ENCODE measurements around the gene ARL1. TPM values are rescaled to one million over a fixed set of nuclear protein-coding genes. Genes with fewer than 3 reads are reported as not detected.

Gene ARL1
- total and polyA plus RNA-seq, 2 of the 4 experiments (the other 2 are of a cell fraction): 124 to 163 TPM

DNA sequence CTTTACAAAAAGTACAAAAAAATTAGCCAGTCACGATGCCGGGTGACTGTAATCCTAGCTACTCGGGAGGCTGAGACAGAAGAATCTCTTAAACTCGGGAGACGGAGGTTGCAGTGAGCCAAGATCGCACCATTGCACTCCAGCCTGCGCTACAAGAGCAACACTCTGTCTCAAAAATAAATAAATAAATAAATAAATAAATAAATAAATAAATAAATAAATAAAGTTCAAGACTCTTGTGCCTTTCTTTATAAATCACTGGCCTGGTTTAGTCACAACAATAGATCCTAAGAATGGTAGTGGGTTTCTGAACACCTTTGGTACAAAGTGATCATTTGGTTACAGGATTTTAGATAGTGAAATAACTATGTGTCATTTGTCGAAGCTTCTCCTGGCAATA lies 46.1 kb downstream of the ARL1 start:
- H2BK5ac ChIP-seq (ENCODE audit: low read depth, low read length, poor library complexity, severe bottlenecking): no peak overlapping the region
- peaks cover 9% of the 10 kb centered on the region for H3K36me3 ChIP-seq (ENCODE audit: control insufficient read depth, insufficient read depth, low read length)
- dilution Hi-C loops (cut with HindIII; ENCODE audit: low sequenced_read_pairs, unreplicated experiment) (no loop called here), intact Hi-C loops (cut with micrococcal nuclease) (no loop called here), in situ Hi-C loops (cut with MboI; ENCODE audit: low sequenced_read_pairs) (no loop called here)
- no peak for ATAC-seq (ENCODE audit: low read depth)
- no peak overlapping the region for H3K4ac ChIP-seq (ENCODE audit: low read depth, low read length)
- no peak overlapping the region for H3K4me3 ChIP-seq (ENCODE audit: insufficient read depth, low read depth, low read length)
- H3K56ac ChIP-seq (ENCODE audit: extremely low read depth, insufficient read depth, low read length): no peak overlapping the region
- H3K18ac ChIP-seq (ENCODE audit: low read depth, low read length): no peak overlapping the region
- no peak overlapping the region for H2AK5ac ChIP-seq (ENCODE audit: low read depth, low read length)
- H2BK15ac ChIP-seq (ENCODE audit: low read depth, low read length): no peak overlapping the region
- ChIA-PET POLR2A (ENCODE audit: unreplicated experiment) (no interaction called here), CTCF (no interaction called here)
- H4K5ac ChIP-seq (ENCODE audit: low read depth, low read length): no peak overlapping the region
- TF ChIP-seq MXI1 (IDR thresholded peaks at IDR 0.05; ENCODE audit: borderline replicate concordance, low read depth, low read length): no peak
- WGBS, 2 experiments (ENCODE audit: extremely low coverage in 2 of 2, insufficient read length in 1 of 2): no CpG with 5 or more reads among the region's 8 CpGs
- H2AFZ ChIP-seq (replicated peaks; ENCODE audit: low read length, poor library complexity): no peak overlapping the region
- H3K27me3 ChIP-seq (ENCODE audit: control insufficient read depth, insufficient read depth, low read length): no peaks in the 10 kb centered on the region
- H3K9me1 ChIP-seq (ENCODE audit: insufficient read depth, low read length): no peaks in the 10 kb centered on the region
- no peak overlapping the region for H4K91ac ChIP-seq (ENCODE audit: insufficient read depth, low read depth, low read length)
- H3K79me1 ChIP-seq (ENCODE audit: low read depth in 1 of 2, low read length in 2 of 2): no peaks in the 10 kb centered on the region; a peak in 1 of 4 replicates
- no peak overlapping the region for H3K4me2 ChIP-seq (ENCODE audit: low read depth, low read length)
- H3K9ac ChIP-seq (ENCODE audit: low read depth, low read length): no peak overlapping the region
- H2BK120ac ChIP-seq (ENCODE audit: low read depth, low read length): no peak overlapping the region
- H3K4me1 ChIP-seq (ENCODE audit: control insufficient read depth, insufficient read depth, low read length): no peaks in the 10 kb centered on the region
- H2BK20ac ChIP-seq (ENCODE audit: low read depth, low read length): no peak overlapping the region
- H3K14ac ChIP-seq (replicated peaks; ENCODE audit: low read depth, low read length): no peak overlapping the region
- BruUV-seq (replicated peaks): no TSS peak
- no peak overlapping the region for H2AK9ac ChIP-seq (replicated peaks; ENCODE audit: low read depth, low read length, poor library complexity)
- H3K23ac ChIP-seq (ENCODE audit: low read depth, low read length): no peak overlapping the region
- H3K27ac ChIP-seq (ENCODE audit: insufficient read depth, low read length): no peak overlapping the region
- no peak overlapping the region for H4K8ac ChIP-seq (ENCODE audit: low read depth in 2 of 2, low read length in 2 of 2)
- no peaks in the 10 kb centered on the region for H4K20me1 ChIP-seq (ENCODE audit: insufficient read depth, low read length)
- DNase-seq: no peak
- no peaks in the 10 kb centered on the region for H3K9me3 ChIP-seq (ENCODE audit: control insufficient read depth, insufficient read depth, low read length)
